Hepatocyte (in vitro differentiated cells): ENCODE measurements around the gene TET2. TPM values are rescaled to one million over a fixed set of nuclear protein-coding genes. Genes with fewer than 3 reads are reported as not detected.

ENCODE experiments used
- DNase-seq: peaks from one replicate; pipeline ENCODE4 v3.0.0-alpha.2; 2016; ENCODE audit warnings: low spot score
- H2AFZ ChIP-seq: fragments of 200-600 bp; sonication (generic); 2 replicates; pipeline ENCODE4 v1.6.0; 2016; ENCODE audit warnings: antibody characterized with exemption, mild to moderate bottlenecking
- H3K27ac ChIP-seq: fragments of 200-600 bp; sonication (generic); 2 replicates; pipeline ENCODE4 v1.5.1; 2016; ENCODE audit warnings: mild to moderate bottlenecking
- H3K27me3 ChIP-seq: fragments of 200-600 bp; sonication (generic); 2 replicates; pipeline ENCODE4 v1.6.1; 2016
- H3K36me3 ChIP-seq: fragments of 200-600 bp; sonication (generic); replicated peaks from 2 replicates; pipeline ENCODE4 v1.5.1; 2016; ENCODE audit warnings: low read depth; ENCODE audit not compliant: insufficient read depth
- H3K4me1 ChIP-seq: fragments of 200-600 bp; sonication (generic); 2 replicates; pipeline ENCODE4 v1.5.1; 2016; ENCODE audit warnings: mild to moderate bottlenecking, moderate library complexity; ENCODE audit not compliant: insufficient read depth
- H3K4me2 ChIP-seq: fragments of 200-600 bp; sonication (generic); 2 replicates; pipeline ENCODE4 v1.6.0; 2016
- H3K4me3 ChIP-seq: fragments of 200-600 bp; sonication (generic); 2 replicates; pipeline ENCODE4 v1.5.1; 2016; ENCODE audit warnings: mild to moderate bottlenecking
- H3K79me2 ChIP-seq: fragments of 200-600 bp; sonication (generic); 2 replicates; pipeline ENCODE4 v1.6.0; 2017; ENCODE audit warnings: mild to moderate bottlenecking
- H3K9me2 ChIP-seq: fragments of 200-600 bp; sonication (generic); replicated peaks from 2 replicates; pipeline ENCODE4 v1.6.0; 2017; ENCODE audit warnings: mild to moderate bottlenecking; ENCODE audit not compliant: insufficient read depth
- H3K9me3 ChIP-seq: fragments of 200-600 bp; sonication (generic); 2 replicates; pipeline ENCODE4 v1.5.1; 2016; ENCODE audit warnings: low read depth, mild to moderate bottlenecking
- H4K20me1 ChIP-seq: fragments of 200-600 bp; sonication (generic); 2 replicates; pipeline ENCODE4 v1.6.0; 2016; ENCODE audit warnings: mild to moderate bottlenecking; ENCODE audit not compliant: insufficient read depth, poor library complexity, severe bottlenecking
- EZH2 ChIP-seq: fragments of 200-600 bp; sonication (generic); IDR thresholded peaks from 2 replicates; pipeline ENCODE4 v1.6.1; 2016; ENCODE audit warnings: antibody characterized with exemption, mild to moderate bottlenecking, borderline replicate concordance
- EZH2phosphoT487 ChIP-seq: fragments of 200-600 bp; sonication (generic); IDR thresholded peaks from one replicate; pipeline ENCODE4 v1.6.1; 2018; ENCODE audit warnings: antibody characterized with exemption, mild to moderate bottlenecking, low read depth, moderate library complexity; ENCODE audit not compliant: unreplicated experiment, severe bottlenecking
- WGBS: methylation state at CpG from one replicate; pipeline ENCODE4 v1.1.6; 2016; ENCODE audit warnings: low lambda C conversion rate; ENCODE audit errors: missing lambda C conversion rate; 5-methylcytosine and 5-hydroxymethylcytosine counted together
- polyA plus RNA-seq: library from polyadenylated mRNA; unstranded; fragments of >200 nt; fragmentation: Nextera tagmentation; extraction: Ambion mirVana; gene quantifications from 2 replicates; pipeline ENCODE4 v1.2.1, GENCODE V29; 2016
- total RNA-seq: library from RNA; depleted of rRNA; stranded (reverse); fragments of >200 nt; gene quantifications from 2 replicates; pipeline ENCODE4 v1.2.3, GENCODE V29; 2014
- TF ChIP-seq, protein P1 (sequence below): fragments of 200-600 bp; sonication (generic); IDR thresholded peaks from 2 replicates; pipeline ENCODE4 v1.5.1; 2016; ENCODE audit warnings: antibody characterized with exemption, mild to moderate bottlenecking; ENCODE audit not compliant: poor library complexity

The TET2 gene
- total and polyA plus RNA-seq, 2 experiments from 2014 or later = 5.5 to 15.5 TPM

DNA sequence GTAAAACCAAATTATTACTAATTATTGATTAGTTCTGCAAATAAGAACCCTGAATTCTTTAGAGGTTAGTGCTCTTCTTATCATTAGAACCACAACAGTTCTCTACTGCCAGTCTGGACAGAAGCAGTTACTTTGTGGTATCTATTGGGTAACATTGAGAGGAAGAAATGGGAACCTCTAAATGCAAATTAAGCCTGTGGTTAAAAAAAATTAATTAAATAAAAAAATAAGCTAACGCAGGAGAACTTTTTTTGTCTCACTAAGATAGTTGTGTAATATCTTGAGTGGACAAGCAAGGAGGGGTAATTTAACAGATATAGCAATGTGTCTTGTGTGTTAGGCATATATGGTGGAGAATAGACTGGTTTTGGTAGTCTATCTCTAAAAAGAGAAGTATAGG, 32.9 kb upstream of the TET2 start:
- Histone ChIP-seq H3K4me3 (no peak overlapping the region), H3K27ac (no peak overlapping the region), H2AFZ (no peak overlapping the region), H4K20me1 (no peaks in the 10 kb centered on the region), H3K9me3 (no peaks in the 10 kb centered on the region), H3K9me2 (no peaks in the 10 kb centered on the region), H3K4me2 (no peak overlapping the region), H3K27me3 (no peaks in the 10 kb centered on the region), H3K36me3 (no peaks in the 10 kb centered on the region), H3K79me2 (no peaks in the 10 kb centered on the region), H3K4me1 (no peaks in the 10 kb centered on the region)
- 82% methylated on average over 1 of the region's 1 CpG for WGBS
- TF ChIP-seq, protein P1, sequence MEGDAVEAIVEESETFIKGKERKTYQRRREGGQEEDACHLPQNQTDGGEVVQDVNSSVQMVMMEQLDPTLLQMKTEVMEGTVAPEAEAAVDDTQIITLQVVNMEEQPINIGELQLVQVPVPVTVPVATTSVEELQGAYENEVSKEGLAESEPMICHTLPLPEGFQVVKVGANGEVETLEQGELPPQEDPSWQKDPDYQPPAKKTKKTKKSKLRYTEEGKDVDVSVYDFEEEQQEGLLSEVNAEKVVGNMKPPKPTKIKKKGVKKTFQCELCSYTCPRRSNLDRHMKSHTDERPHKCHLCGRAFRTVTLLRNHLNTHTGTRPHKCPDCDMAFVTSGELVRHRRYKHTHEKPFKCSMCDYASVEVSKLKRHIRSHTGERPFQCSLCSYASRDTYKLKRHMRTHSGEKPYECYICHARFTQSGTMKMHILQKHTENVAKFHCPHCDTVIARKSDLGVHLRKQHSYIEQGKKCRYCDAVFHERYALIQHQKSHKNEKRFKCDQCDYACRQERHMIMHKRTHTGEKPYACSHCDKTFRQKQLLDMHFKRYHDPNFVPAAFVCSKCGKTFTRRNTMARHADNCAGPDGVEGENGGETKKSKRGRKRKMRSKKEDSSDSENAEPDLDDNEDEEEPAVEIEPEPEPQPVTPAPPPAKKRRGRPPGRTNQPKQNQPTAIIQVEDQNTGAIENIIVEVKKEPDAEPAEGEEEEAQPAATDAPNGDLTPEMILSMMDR = no peak
- TF ChIP-seq EZH2 = no peak
- TF ChIP-seq EZH2phosphoT487 = no peak
- no peak for DNase-seq

DNA sequence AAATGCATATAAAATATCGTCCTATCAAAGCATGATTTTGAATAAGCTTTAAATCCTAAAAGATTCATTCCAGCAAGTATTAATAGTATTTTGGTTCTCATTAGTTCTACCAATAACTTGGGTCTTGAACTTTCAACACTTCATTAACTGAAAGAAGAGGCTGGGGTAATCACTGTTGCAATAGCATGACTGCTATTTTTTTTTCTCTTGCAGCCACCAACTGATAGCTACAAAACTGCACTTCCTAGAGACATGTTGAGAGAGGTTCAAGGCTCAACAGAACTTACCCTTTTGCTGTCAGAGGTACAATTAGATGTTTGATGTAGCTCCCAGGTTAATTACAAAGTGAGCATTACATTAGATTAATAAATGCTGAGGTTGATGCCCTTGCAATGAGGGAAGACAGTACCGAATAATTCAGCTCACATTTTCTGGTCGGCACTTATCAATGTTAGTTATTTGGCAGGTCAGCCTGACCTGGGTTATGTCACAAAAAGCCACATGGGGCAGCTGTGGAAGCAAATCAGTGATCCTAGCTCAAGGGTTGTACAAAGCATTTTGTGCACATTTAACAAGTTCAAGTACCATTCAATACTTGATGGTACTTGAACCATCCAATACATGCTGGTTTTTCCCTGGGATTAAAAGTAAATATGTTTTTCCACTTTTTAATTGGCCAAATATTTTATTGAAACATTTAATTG, 29.9 kb upstream of the TET2 start:
- DNase-seq = no peak
- H4K20me1 ChIP-seq = no peaks in the 10 kb centered on the region
- H3K27ac ChIP-seq = no peak overlapping the region
- H3K9me2 ChIP-seq = no peaks in the 10 kb centered on the region
- H3K4me2 ChIP-seq = no peak overlapping the region
- no peaks in the 10 kb centered on the region for H3K27me3 ChIP-seq
- no peak overlapping the region for H3K4me3 ChIP-seq
- H2AFZ ChIP-seq = no peak overlapping the region
- no peaks in the 10 kb centered on the region for H3K79me2 ChIP-seq
- 81% methylated on average over 3 of the region's 3 CpGs for WGBS
- no peaks in the 10 kb centered on the region for H3K9me3 ChIP-seq
- H3K4me1 ChIP-seq = no peaks in the 10 kb centered on the region
- H3K36me3 ChIP-seq = no peaks in the 10 kb centered on the region
- TF ChIP-seq, protein P1 = no peak
- no peak for TF ChIP-seq EZH2phosphoT487
- no peak for TF ChIP-seq EZH2

DNA sequence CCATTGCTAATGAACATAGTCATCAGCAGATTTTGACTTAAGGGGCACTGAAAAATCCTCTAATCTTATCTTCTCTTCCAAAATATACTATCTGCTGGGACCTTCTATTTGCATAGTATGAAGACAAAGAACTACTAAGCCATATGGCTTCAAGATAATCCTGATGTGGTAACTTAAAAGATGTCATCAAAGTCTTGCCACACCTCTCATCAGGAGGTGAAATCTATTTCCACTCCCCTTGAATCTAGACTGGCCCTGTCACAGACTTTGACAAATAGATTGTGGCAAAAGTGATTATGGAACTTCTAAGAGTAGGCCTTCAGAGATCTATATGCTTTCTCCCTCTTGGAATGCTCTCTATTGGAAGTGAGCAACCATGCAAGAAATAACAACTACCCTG, 27.3 kb upstream of the TET2 start:
- no peaks in the 10 kb centered on the region for H4K20me1 ChIP-seq
- no peak for TF ChIP-seq EZH2phosphoT487
- no peak for TF ChIP-seq EZH2
- TF ChIP-seq, protein P1 = no peak
- no peak overlapping the region for H2AFZ ChIP-seq
- no peak overlapping the region for H3K4me2 ChIP-seq
- H3K4me1 ChIP-seq = no peaks in the 10 kb centered on the region
- H3K4me3 ChIP-seq = no peak overlapping the region
- H3K9me3 ChIP-seq = no peaks in the 10 kb centered on the region
- no peaks in the 10 kb centered on the region for H3K79me2 ChIP-seq
- DNase-seq = no peak
- no peaks in the 10 kb centered on the region for H3K9me2 ChIP-seq
- H3K36me3 ChIP-seq = no peaks in the 10 kb centered on the region
- no peaks in the 10 kb centered on the region for H3K27me3 ChIP-seq
- no peak overlapping the region for H3K27ac ChIP-seq

DNA sequence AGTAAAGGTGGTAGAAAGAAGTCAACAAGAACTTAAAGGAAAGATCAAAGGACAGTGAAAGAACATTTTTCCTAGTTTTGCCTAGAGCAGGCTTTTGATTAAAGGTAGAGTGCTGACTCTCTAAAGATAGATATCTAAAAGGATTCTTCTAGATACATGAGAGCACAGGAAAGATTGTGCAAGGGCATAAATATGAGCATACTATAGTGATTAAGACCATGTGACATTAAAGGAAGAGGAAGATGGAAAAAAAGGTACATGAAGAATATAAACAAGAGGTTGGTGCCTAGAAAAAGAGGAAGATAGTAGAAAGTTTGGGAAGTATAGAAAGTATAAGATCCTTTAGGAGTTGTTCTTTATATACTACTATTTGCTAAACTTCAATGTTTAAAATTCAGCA, 26.1 kb upstream of the TET2 start:
- H4K20me1 ChIP-seq = no peaks in the 10 kb centered on the region
- H2AFZ ChIP-seq = no peak overlapping the region
- H3K4me2 ChIP-seq = no peak overlapping the region
- H3K36me3 ChIP-seq = no peaks in the 10 kb centered on the region
- no peaks in the 10 kb centered on the region for H3K9me3 ChIP-seq
- no peak overlapping the region for H3K27ac ChIP-seq
- no peak for DNase-seq
- no peaks in the 10 kb centered on the region for H3K27me3 ChIP-seq
- H3K4me3 ChIP-seq = no peak overlapping the region
- H3K9me2 ChIP-seq = no peaks in the 10 kb centered on the region
- no peaks in the 10 kb centered on the region for H3K4me1 ChIP-seq
- H3K79me2 ChIP-seq = no peaks in the 10 kb centered on the region
- no peak for TF ChIP-seq EZH2phosphoT487
- TF ChIP-seq, protein P1 = no peak
- no peak for TF ChIP-seq EZH2
